Calu3 (cell line): Measurements from ENCODE around the gene CAPN11. TPM values are rescaled to one million over a fixed set of nuclear protein-coding genes. Genes with fewer than 3 reads are reported as not detected.

ENCODE experiments used
- BruUV-seq: library from RNA; stranded (reverse); fragments of 400-500 nt; replicated peaks from 2 replicates; lab custom pipeline; 2021; lab: Mats Ljungman, UMichigan
- CTCF ChIA-PET: fragments of 300-600 bp; sonication (Branson Sonifier 250); formaldehyde crosslinking; loops from one replicate; lab custom pipeline; 2022; ENCODE audit warnings: antibody characterized with exemption; lab: Charles Lee
- DNase-seq: peaks from one replicate; pipeline ENCODE4 v3.0.0; 2022
- H3K27ac Mint-ChIP-seq: one replicate; pipeline ENCODE4 v1.8.0; 2022; ENCODE audit warnings: mixed read lengths; ENCODE audit not compliant: unreplicated experiment
- H3K27me3 Mint-ChIP-seq: one replicate; pipeline ENCODE4 v1.8.0; 2022; ENCODE audit warnings: mixed read lengths; ENCODE audit not compliant: unreplicated experiment
- H3K36me3 Mint-ChIP-seq: one replicate; pipeline ENCODE4 v1.8.0; 2022; ENCODE audit warnings: mild to moderate bottlenecking, moderate library complexity, mixed read lengths; ENCODE audit not compliant: insufficient read depth, unreplicated experiment
- H3K4me1 Mint-ChIP-seq: one replicate; pipeline ENCODE4 v1.8.0; 2022; ENCODE audit warnings: mild to moderate bottlenecking, low read depth, mixed read lengths; ENCODE audit not compliant: unreplicated experiment
- H3K4me3 Mint-ChIP-seq: one replicate; pipeline ENCODE4 v1.8.0; 2022; ENCODE audit warnings: mild to moderate bottlenecking, low read depth, moderate library complexity, mixed read lengths; ENCODE audit not compliant: unreplicated experiment
- H3K9me3 Mint-ChIP-seq: one replicate; pipeline ENCODE4 v1.8.0; 2022; ENCODE audit warnings: low read depth, mixed read lengths; ENCODE audit not compliant: unreplicated experiment
- intact Hi-C: fragments of 100-400 bp; cut with micrococcal nuclease; formaldehyde crosslinking; loops from one replicate; pipeline ENCODE4 v1.10.0; 2022; ENCODE audit not compliant: unreplicated experiment
- total RNA-seq: library from RNA; stranded (reverse); gene quantifications from 2 replicates; pipeline ENCODE4 v1.2.3, GENCODE V29; 2022
- TF ChIP-seq, protein P1 (sequence below): fragments of 200-600 bp; IDR thresholded peaks from one replicate; pipeline ENCODE4 v1.8.0; 2022; ENCODE audit warnings: antibody characterized with exemption; ENCODE audit not compliant: unreplicated experiment

CAPN11 gene
- total RNA-seq, 1 experiment from 2014 or later, result not detected

DNA sequence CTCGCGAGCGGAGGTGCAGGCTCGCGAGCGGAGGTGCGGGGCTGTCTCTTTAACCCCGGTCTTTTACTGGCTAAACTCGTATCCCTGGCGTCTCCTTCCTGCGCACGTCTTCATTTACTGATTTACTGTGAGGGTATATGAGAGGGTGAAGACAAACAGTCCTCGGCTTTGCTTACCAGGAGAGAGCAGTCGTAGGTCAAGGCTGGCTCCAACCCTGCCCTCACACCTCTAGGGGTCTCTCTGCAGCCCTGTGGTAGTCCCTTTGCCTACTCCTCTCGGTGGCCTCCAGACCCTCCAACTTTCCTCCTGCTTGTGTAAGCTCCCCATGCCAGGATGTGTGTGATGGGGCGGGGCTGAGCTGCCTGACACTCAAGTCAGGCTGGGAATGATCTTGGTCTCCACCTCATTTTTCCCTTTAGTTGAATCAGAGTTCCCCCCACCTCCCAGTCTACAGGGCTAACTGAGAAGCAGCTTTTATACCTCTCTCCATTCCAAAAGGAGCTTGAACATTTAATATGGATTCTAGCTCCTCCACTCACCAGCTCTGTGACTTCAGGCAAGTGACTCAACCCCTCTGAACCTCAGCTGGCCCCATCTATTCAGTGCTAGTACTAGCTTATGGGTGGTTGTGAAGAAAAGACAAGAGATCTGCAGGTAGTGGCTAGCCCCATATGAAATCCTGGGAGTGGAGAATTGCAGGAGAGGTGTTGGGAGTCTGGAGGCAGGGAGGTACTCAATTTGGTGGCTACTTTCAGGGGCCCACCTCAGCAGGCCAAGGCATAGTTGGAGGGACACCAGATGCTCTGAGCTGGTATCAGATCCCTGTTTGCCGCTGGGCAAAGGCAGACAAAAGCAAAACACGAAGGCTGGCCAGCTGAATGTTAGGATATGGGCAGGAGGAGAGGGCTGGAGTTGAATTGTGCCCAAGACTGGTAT is 65.7 kb downstream of the CAPN11 start:
- intact Hi-C loops, result no loop called here
- TSS peak; percentile 51 for BruUV-seq
- peaks cover 54% of the 10 kb centered on the region for H3K4me1 Mint-ChIP-seq
- no peaks in the 10 kb centered on the region for H3K27me3 Mint-ChIP-seq
- peaks cover 33% of the 10 kb centered on the region for H3K36me3 Mint-ChIP-seq
- H3K9me3 Mint-ChIP-seq, result no peaks in the 10 kb centered on the region
- peak; percentile 29 for DNase-seq
- H3K4me3 Mint-ChIP-seq, result peak overlapping the region; percentile 63
- no peak overlapping the region for H3K27ac Mint-ChIP-seq
- CTCF ChIA-PET, result interaction anchor here (0.5 to 2.7 kb wide), 12 partner anchors 10 to 1478 kb away, joined by 3 to 12 read pairs (median 6); partner anchors contain the start of genes HSP90AB1 and TBCC
- TF ChIP-seq, protein P1, sequence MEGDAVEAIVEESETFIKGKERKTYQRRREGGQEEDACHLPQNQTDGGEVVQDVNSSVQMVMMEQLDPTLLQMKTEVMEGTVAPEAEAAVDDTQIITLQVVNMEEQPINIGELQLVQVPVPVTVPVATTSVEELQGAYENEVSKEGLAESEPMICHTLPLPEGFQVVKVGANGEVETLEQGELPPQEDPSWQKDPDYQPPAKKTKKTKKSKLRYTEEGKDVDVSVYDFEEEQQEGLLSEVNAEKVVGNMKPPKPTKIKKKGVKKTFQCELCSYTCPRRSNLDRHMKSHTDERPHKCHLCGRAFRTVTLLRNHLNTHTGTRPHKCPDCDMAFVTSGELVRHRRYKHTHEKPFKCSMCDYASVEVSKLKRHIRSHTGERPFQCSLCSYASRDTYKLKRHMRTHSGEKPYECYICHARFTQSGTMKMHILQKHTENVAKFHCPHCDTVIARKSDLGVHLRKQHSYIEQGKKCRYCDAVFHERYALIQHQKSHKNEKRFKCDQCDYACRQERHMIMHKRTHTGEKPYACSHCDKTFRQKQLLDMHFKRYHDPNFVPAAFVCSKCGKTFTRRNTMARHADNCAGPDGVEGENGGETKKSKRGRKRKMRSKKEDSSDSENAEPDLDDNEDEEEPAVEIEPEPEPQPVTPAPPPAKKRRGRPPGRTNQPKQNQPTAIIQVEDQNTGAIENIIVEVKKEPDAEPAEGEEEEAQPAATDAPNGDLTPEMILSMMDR, result no peak

DNA sequence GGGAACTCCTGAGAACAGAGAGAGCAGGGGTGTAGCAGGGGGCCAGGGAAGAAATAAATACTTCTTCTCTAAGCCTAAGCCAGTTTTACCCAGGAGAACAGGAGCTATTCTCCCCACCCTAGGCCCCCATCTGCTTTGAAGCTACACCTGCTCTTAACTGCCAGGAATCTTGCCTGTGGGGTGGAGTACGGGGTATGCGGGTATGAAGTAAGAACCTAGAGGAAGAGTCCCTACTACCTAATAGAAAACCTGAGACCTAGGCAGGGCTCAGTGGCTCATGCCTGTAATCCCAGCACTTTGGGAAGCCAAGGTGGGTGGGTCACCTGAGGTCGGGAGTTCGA is 66.3 kb downstream of the CAPN11 start:
- H3K9me3 Mint-ChIP-seq, result no peaks in the 10 kb centered on the region
- no peak overlapping the region for H3K27ac Mint-ChIP-seq
- H3K4me1 Mint-ChIP-seq, result peaks cover 54% of the 10 kb centered on the region
- BruUV-seq, result no TSS peak
- TF ChIP-seq, protein P1, result no peak
- H3K27me3 Mint-ChIP-seq, result no peaks in the 10 kb centered on the region
- H3K4me3 Mint-ChIP-seq, result peak overlapping the region; percentile 63
- H3K36me3 Mint-ChIP-seq, result peaks cover 29% of the 10 kb centered on the region
- no peak for DNase-seq
- intact Hi-C loops, result no loop called here
- CTCF ChIA-PET, result interaction anchor here (1.3 to 2.7 kb wide), 4 partner anchors 9 to 32 kb away, joined by 4 to 12 read pairs (median 8); partner anchors contain the start of gene HSP90AB1

DNA sequence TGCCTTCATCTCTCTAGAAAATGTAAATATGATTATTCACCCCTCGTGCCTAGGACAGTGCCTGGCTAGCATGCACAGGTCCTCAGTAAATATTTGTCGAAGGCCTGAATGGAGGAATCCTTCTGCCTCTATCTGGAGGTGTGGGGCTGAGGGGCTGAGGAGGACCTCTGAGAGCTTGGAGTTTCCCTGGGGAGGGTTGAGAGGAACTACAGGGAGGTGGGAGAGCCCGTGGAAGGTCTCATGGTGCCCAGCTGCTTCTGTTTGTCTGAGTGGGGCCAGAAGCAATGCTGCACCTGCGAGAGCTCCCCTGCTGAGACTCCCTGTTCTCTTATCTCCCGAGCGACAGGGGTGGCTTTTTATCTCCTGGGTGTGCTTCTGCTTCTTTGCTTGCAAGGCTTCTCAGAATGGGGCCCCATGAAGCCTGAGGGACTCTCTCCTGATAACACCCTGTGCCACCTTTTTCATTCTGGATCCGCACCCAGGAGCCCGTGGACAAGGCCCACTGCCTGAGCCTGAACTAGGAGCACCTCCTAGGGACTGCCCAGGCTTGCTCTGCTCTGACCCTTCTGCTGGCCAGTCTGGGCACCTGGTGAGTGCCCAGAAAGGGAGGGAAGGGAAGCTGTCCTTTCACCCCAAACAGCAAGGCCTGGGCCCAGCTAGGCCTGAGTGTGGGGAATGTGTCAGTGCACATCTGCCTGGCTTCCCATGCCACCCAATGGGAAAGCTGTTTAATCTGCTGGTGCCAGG is 67.1 kb downstream of the CAPN11 start:
- H3K4me1 Mint-ChIP-seq, result peaks cover 53% of the 10 kb centered on the region
- no peak overlapping the region for H3K4me3 Mint-ChIP-seq
- no peak for DNase-seq
- no peaks in the 10 kb centered on the region for H3K9me3 Mint-ChIP-seq
- no peak overlapping the region for H3K27ac Mint-ChIP-seq
- TF ChIP-seq, protein P1, result no peak
- BruUV-seq, result no TSS peak
- intact Hi-C loops, result no loop called here
- CTCF ChIA-PET, result interaction anchor here (0.5 to 2.7 kb wide), 3 partner anchors 8 to 22 kb away, joined by 3 to 12 read pairs (median 7); no protein-coding TSS in a partner anchor
- no peaks in the 10 kb centered on the region for H3K27me3 Mint-ChIP-seq
- H3K36me3 Mint-ChIP-seq, result peaks cover 34% of the 10 kb centered on the region

DNA sequence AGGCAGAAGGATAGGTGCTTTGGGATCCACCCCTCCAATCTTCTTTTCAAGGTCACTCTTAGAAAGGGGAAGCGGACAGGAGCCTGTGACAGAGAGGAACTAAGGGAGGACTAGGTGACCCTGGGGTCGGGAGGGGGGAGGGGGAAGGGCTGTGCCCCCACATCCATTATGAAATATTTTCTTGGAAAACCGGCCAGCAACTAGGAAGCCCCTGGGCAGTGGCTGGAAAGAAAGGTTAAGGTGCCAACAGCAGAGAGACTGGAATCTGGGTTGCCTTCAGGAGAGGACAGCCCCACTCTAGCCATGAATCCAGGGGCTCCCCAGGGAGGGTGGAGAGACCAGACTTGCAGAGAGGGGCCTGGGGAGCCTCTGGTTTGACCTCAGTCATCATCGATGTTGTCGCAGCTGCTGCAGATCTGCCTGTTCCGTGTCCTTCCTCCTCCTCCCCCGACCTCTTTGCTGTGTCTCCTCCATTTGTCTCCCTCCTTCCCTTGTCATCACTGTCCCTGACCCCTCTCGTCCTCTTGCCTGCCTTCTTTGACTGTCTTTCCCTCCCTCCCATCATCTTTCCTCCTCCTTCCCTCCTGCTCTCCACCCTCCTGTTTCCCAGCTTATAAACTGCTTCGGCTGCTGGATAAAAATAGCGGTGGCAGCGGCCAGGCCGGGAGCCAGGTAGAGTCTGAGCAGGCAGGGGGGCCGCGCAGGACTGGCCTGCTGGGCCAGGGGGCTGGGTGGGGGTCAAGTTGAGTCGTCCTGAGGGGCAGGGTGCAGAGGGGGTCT is 67.9 kb downstream of the CAPN11 start:
- H3K27ac Mint-ChIP-seq, result no peak overlapping the region
- H3K4me3 Mint-ChIP-seq, result no peak overlapping the region
- peaks cover 45% of the 10 kb centered on the region for H3K4me1 Mint-ChIP-seq
- TF ChIP-seq, protein P1, result no peak
- H3K27me3 Mint-ChIP-seq, result no peaks in the 10 kb centered on the region
- CTCF ChIA-PET, result interaction anchor here (1.9 kb wide), 1 partner anchor 11 kb away, joined by 5 read pairs; no protein-coding TSS in a partner anchor
- no peak for DNase-seq
- intact Hi-C loops, result no loop called here
- peaks cover 28% of the 10 kb centered on the region for H3K36me3 Mint-ChIP-seq
- BruUV-seq, result no TSS peak
- H3K9me3 Mint-ChIP-seq, result no peaks in the 10 kb centered on the region
